GM21529 (cell line): ENCODE results near the gene CDH23.

ENCODE experiments used
- ATAC-seq: cut with Tn5 transposase; IDR thresholded peaks from one replicate; pipeline ENCODE4 v1.9.1; 2021; ENCODE audit not compliant: unreplicated experiment

CDH23 gene

DNA sequence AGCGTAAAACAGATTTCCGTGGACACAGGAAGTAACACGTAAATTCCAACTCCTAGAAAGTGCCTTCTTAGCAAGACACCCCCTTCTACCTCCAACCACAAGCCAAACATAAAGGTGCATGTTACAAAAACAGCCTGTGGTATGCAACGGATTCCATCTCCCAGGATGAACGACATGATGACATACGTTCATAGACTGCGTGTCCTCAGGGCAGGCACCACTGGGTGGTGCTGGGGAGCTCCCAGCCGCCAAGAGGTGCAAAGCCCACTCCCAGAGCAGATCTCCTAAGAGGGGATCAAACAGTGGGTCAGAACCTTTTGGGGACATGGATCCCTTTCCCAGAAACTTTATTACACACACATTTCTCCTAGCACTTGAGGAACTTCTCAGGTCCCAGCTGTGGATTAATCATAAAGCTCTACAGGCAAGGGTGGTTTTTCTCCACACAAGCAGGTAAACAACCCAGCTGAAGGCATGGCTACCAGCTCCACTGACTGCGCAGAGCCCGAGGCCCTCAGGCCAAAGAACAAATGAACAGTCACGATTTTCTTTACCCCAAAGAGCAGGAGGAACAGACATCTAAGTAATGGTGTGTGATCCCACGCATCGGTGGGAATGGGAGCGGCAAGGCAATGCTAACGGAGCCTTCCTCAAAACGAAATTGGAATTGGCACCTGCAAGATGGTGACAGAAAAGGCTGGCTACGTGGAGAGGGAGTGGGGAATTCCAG lies 440.5 kb downstream of the CDH23 start:
- ATAC-seq = no peak

DNA sequence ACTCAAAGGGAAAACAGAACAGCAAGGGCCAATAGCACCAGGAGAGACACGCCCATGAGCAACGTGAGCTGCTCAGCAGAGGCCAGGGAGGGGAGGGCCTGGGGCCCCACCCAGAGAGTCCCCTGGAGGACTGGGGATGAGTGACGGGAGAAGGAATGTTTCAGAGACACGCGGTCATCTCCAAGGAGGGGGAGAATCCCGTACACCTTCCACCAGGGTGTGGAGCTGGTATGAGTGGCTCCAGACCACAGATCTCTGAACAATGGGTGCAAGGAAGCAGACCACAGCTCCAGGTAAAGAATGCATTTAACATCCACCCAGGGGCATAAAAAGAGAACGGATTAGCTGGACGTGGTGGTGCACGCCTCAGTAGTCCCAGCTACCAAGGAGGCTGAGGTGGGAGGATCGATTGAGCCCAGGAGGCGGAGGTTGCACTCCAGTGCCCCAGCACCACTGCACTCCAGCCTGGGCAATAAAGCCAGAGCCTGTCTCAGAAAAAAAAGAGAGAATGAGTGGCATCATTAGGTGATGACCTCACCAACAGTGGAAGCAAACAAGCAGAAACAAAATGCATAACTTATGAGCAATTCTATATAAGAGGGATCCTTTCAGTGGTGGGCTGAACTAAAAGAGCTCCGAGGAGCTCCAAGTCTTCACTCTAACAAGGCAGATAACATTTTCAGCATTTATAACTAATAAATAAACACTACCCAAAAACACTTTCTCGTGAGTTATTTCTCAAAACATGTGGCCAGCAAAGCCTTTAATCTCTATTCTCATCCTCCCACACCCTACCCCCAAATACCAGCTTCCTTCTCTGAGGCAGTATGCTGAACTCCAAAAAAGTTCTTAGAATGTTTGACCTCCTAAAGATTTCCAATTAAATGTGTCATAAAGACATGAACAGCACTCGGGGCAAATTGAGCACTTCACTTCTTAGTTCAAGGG lies 441.8 kb downstream of the CDH23 start:
- ATAC-seq = no peak

DNA sequence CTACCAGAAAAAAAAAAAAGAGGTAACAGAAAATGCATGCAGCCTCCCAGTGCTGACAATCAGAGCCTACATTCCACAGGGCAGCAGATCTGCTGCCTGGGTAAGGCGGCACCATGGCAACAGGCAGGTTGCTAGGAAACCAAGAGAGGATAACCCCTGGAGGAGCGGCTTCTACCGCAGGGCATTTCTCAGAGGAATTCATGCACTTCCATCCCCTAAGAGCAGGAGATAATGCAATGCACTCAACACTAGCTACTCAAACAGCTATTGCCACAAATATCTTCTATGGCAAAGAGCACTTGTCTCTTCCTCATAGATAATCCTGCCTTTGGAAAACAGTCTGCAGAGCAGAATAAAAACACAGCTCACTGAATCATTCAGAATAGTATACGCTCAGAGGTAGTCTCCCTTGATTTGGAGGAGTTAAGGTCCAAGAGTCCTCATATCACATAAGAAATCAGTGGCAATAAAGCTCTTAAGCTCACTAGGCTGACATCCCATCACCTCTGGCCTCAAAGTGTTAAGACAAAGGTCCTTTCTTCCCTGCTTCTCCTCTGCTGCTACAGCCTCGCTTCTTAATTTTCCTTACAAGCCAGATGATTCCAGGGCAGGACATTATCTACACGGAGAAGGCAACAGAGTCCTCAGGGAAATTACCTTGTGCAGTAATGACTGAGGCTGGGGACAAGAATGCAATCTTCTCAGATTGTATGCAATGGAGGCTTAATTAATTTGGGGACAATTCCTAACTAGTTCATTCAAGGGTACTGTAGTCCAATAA lies 443.6 kb downstream of the CDH23 start:
- no peak for ATAC-seq

DNA sequence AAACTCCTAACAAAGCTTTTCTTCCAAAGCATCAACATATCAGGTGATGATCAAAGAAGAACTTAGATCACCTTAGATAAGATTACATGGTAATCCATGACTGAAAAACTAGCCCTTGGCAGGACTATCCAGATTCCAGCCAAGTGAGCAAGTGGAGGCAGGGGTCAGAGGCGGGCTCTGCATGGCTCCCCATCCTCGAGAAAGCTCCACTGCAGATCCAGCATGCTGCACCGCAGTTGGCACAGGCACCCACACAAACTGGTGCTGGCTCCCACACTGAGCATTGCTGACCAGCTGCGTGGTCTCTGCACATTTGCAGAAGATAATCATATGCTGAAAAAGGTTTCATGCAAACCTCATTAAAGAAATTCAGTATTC lies 444.2 kb downstream of the CDH23 start:
- ATAC-seq = no peak

- no peak for ATAC-seq
These were observed 445.7 kb downstream of the CDH23 start for GRCh38 chr10:71842422-71842821.

- ATAC-seq = no peak
These were observed 446.4 kb downstream of the CDH23 start for GRCh38 chr10:71842856-71843686.

DNA sequence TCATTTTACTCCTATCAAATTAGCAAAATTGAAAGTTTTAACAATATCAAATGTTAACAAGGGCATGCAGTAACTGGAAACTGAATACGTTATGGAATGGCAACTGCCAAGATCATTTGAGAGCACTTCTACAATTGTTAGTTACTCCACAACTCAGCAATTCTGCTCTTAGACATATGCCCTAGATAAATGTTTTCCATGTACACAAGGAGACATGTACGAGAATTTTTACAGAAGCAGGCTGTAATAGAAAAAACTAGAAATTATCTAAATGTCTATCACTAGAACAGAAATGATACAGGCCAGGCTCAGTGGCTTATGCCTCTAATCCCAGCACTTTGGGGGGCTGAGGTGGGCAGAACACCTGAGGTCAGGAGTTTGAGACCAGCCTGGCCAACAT lies 447.4 kb downstream of the CDH23 start:
- ATAC-seq = no peak

GRCh38 chr10:71844695-71845094 lies 448.0 kb downstream of the CDH23 start:
- no peak for ATAC-seq

GRCh38 chr10:71845410-71846405 lies 449.0 kb downstream of the CDH23 start:
- no peak for ATAC-seq

DNA sequence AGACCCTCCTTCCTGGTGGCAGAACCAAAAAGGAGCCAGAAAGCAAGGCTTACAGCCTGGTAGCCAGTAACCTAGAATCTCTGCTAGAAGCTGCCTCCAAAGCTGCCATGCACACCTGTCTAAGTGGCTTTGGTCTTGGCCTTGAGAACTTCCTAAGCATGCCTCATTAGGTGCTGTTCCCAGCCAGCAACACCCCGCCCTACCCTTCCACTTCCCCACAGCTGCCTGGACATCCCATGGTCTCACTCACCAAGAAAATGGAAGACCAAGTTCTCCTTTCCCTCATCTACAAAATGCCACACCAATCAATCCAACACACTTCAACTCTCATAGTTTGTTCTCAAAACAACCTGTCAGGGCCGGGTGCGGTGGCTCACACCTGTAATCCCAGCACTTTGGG lies 450.1 kb downstream of the CDH23 start:
- ATAC-seq = no peak

DNA sequence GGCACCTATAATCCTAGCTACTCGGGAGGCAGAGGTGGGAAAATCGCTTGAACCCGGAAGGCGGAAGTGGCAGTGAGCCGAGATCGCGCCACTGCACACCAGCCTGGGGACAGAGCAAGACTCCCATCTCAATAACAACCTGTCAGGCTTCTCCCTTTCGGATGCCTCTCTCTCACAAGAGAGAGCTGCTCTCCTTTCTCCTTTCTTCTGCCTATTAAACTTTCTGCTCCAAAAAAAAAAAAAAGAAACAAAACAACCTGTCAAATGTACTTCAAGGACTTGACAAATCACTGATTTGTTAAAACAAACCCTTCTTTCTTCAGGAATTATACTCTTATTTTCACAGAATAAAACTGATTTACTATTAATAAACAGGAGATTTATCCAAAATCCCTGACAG lies 450.7 kb downstream of the CDH23 start:
- ATAC-seq = no peak

GRCh38 chr10:71848325-71849275 lies 451.9 kb downstream of the CDH23 start:
- ATAC-seq = no peak

GRCh38 chr10:71849461-71849908 lies 452.8 kb downstream of the CDH23 start:
- no peak for ATAC-seq

- ATAC-seq = no peak
These were observed 453.5 kb downstream of the CDH23 start for GRCh38 chr10:71850021-71850742.

GRCh38 chr10:71850743-71851464 lies 454.2 kb downstream of the CDH23 start, which contains the start of gene PSAP:
Gene PSAP, minus strand, starts transcription at chr10:71851251. Its CDS starts 30 bp downstream, at chr10:71851221.
- ATAC-seq = peak; percentile 87

GRCh38 chr10:71851465-71852095 lies 454.9 kb downstream of the CDH23 start:
- ATAC-seq = peak; percentile 27
